ENCODE data around the gene EXO1.

- TF ChIP-seq POLR2AphosphoS5 (IDR thresholded peaks at IDR 0.05; ENCODE audit: low read depth) (no peak), CTCF (IDR thresholded peaks at IDR 0.05; ENCODE audit: insufficient read depth, low read length) (no peak), REST (IDR thresholded peaks at IDR 0.05; ENCODE audit: insufficient replicate concordance, low read depth) (no peak)
These were observed 21.0 kb downstream of the EXO1 start for GRCh38 chr1:241869022-241869421.

Measured in HL-60 (cell line).